Measurements from ENCODE around the gene ASIC2.
"Not testable (repeated sequence)": the region's sequence is repeated elsewhere in the genome, so short reads cannot be mapped to it uniquely, and the experiment has no call there.

ASIC2 gene

GRCh38 chr17:32988481-32989101 is 304.5 kb downstream of the ASIC2 start:
- H3K4me1 ChIP-seq (ENCODE audit: control insufficient read depth in 1 of 2, insufficient read depth in 2 of 2, low read length in 2 of 2) = no peaks in the 10 kb centered on the region
- no peak overlapping the region for H3K4me3 ChIP-seq (ENCODE audit: low read depth in 1 of 2, low read length in 2 of 2)
- H3K36me3 ChIP-seq (ENCODE audit: control insufficient read depth in 1 of 2, insufficient read depth in 2 of 2, low read length in 2 of 2) = no peaks in the 10 kb centered on the region
- H3K27ac ChIP-seq (ENCODE audit: low read length) = no peak overlapping the region
- peaks cover 0 to 3% of the 10 kb centered on the region in 2 donors for H3K9me3 ChIP-seq (ENCODE audit: control insufficient read depth in 1 of 2, low read length in 2 of 2)
- H3K27me3 ChIP-seq (ENCODE audit: low read depth, low read length) = no peaks in the 10 kb centered on the region

DNA sequence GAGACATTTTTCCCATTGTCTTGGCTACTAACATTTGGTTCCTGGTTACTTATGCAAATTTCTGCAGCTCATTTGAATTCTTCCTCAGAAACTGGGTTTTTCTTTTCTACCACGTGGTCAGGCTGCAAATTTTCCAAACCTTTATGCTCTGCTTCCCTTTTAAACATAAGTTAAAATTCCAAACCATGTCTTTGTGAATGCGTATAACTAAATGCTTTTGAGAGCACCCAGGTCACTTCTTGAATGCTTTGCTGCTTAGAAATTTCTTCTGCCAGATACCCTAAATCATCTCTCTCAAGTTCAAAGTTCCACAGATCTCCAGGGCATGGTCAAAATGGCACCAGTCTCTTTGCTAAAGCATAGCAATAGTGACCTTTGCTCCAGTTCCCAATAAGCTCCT is 305.2 kb downstream of the ASIC2 start:
- not testable (repeated sequence) for H3K4me1 ChIP-seq (ENCODE audit: control insufficient read depth in 1 of 2, insufficient read depth in 2 of 2, low read length in 2 of 2); H3K4me3 ChIP-seq (ENCODE audit: low read depth in 1 of 2, low read length in 2 of 2); H3K36me3 ChIP-seq (ENCODE audit: control insufficient read depth in 1 of 2, insufficient read depth in 2 of 2, low read length in 2 of 2); H3K27me3 ChIP-seq (ENCODE audit: low read depth, low read length); H3K9me3 ChIP-seq (ENCODE audit: control insufficient read depth in 1 of 2, low read length in 2 of 2); H3K27ac ChIP-seq (ENCODE audit: low read length)

DNA sequence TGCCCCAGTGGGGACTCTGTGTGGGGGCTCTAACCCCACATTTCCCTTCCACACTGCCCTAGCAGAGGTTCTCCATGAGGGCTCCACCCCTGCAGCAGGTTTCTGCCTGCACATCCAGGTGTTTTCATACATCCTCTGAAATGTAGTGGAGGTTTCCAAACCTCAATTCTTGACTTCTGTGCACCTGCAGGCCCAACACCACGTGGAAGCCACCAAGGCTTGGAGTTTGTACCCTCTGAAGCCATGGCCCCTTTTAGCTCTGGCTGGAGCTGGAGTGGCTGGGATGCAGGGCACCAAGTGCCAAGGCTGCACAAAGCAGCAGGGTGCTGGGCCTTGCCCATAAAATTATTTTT is 305.7 kb downstream of the ASIC2 start:
- not testable (repeated sequence) for H3K4me3 ChIP-seq (ENCODE audit: low read depth in 1 of 2, low read length in 2 of 2); H3K36me3 ChIP-seq (ENCODE audit: control insufficient read depth in 1 of 2, insufficient read depth in 2 of 2, low read length in 2 of 2); H3K4me1 ChIP-seq (ENCODE audit: control insufficient read depth in 1 of 2, insufficient read depth in 2 of 2, low read length in 2 of 2); H3K27me3 ChIP-seq (ENCODE audit: low read depth, low read length); H3K9me3 ChIP-seq (ENCODE audit: control insufficient read depth in 1 of 2, low read length in 2 of 2); H3K27ac ChIP-seq (ENCODE audit: low read length)

GRCh38 chr17:32985050-32985756 is 307.9 kb downstream of the ASIC2 start:
- Histone ChIP-seq H3K9me3 (ENCODE audit: control insufficient read depth in 1 of 2, low read length in 2 of 2) (peaks cover 0 to 3% of the 10 kb centered on the region in 2 donors), H3K4me3 (ENCODE audit: low read depth in 1 of 2, low read length in 2 of 2) (no peak overlapping the region), H3K27ac (ENCODE audit: low read length) (no peak overlapping the region), H3K27me3 (ENCODE audit: low read depth, low read length) (no peaks in the 10 kb centered on the region), H3K4me1 (ENCODE audit: control insufficient read depth in 1 of 2, insufficient read depth in 2 of 2, low read length in 2 of 2) (no peaks in the 10 kb centered on the region), H3K36me3 (ENCODE audit: control insufficient read depth in 1 of 2, insufficient read depth in 2 of 2, low read length in 2 of 2) (no peaks in the 10 kb centered on the region)

DNA sequence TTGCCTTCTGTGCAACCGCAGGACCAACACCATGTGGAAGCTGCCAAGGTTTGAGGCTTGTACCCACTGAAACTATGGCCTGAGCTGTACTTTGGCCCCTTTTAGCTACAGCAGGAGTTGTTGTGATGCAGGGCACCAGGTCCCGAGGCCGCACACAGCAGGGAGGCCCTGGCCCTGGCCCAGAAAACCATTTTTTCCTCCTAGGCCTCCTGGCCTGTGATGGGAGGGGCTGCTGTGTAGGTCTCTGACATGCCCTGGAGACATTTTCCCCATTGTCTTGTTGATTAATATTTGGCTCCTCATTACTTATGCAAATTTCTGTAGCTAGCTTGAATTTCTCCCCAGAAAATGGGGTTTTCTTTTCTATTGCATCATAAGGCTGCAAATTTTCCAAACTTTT is 311.5 kb downstream of the ASIC2 start:
- not testable (repeated sequence) for H3K27me3 ChIP-seq (ENCODE audit: low read depth, low read length); H3K9me3 ChIP-seq (ENCODE audit: control insufficient read depth in 1 of 2, low read length in 2 of 2); H3K4me1 ChIP-seq (ENCODE audit: control insufficient read depth in 1 of 2, insufficient read depth in 2 of 2, low read length in 2 of 2)

GRCh38 chr17:32980230-32980629 is 312.9 kb downstream of the ASIC2 start:
- H3K9me3 ChIP-seq (ENCODE audit: control insufficient read depth in 1 of 2, low read length in 2 of 2) = no peaks in the 10 kb centered on the region
- no peaks in the 10 kb centered on the region for H3K36me3 ChIP-seq (ENCODE audit: control insufficient read depth in 1 of 2, insufficient read depth in 2 of 2, low read length in 2 of 2)
- H3K4me3 ChIP-seq (ENCODE audit: low read depth in 1 of 2, low read length in 2 of 2) = no peak overlapping the region
- H3K27me3 ChIP-seq (ENCODE audit: low read depth, low read length) = no peaks in the 10 kb centered on the region
- H3K27ac ChIP-seq (ENCODE audit: low read length) = no peak overlapping the region
- H3K4me1 ChIP-seq (ENCODE audit: control insufficient read depth in 1 of 2, insufficient read depth in 2 of 2, low read length in 2 of 2) = no peaks in the 10 kb centered on the region

More for the DNA sequence above, 311.5 kb downstream of the ASIC2 start:
- H3K4me3 ChIP-seq (ENCODE audit: low read depth in 1 of 2, low read length in 2 of 2); H3K36me3 ChIP-seq (ENCODE audit: control insufficient read depth in 1 of 2, insufficient read depth in 2 of 2, low read length in 2 of 2); H3K27ac ChIP-seq (ENCODE audit: low read length): not testable (repeated sequence)

DNA sequence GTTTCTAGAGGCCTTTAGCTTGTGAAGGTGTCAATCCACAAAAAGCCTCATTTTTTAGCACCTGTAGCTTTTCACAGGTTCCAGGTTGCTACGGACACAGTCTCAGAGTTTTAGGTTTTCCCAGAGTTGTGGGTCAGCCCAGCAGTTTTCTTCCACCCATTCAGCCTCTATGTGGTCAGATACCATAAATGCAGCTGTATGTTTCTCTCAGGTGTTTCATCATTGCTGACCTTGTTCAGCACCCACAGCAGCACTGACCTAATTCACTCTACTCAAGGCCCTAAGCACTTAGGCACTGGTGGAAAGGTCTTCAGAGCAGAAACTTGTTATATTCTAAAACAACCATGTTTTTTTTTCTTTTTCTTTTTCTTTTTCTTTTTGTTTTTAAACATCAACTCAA is 316.5 kb downstream of the ASIC2 start:
- Histone ChIP-seq H3K4me1 (ENCODE audit: control insufficient read depth in 1 of 2, insufficient read depth in 2 of 2, low read length in 2 of 2) (no peaks in the 10 kb centered on the region), H3K27ac (ENCODE audit: low read length) (no peak overlapping the region), H3K27me3 (ENCODE audit: low read depth, low read length) (no peaks in the 10 kb centered on the region), H3K9me3 (ENCODE audit: control insufficient read depth in 1 of 2, low read length in 2 of 2) (no peaks in the 10 kb centered on the region), H3K4me3 (ENCODE audit: low read depth in 1 of 2, low read length in 2 of 2) (no peak overlapping the region), H3K36me3 (ENCODE audit: control insufficient read depth in 1 of 2, insufficient read depth in 2 of 2, low read length in 2 of 2) (no peaks in the 10 kb centered on the region)

DNA sequence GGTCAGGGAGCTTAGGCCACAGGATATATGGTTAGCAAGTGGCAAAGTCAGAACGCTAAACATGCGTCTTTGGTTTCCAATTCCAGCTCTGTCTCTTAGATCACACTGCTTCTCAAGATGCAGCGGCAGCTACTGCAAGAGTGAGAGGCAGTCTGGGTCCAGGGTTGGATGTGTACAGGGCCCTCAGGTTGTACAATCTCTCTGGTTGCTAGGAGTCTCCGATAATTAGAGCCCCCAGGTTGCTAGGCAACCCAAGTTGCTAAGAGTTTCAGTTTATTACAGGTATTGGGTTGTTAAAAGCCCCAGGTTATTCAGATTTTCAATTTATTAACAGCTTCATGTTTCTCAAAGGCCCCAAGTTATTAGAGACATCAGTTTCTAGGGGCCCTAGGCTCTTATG is 317.0 kb downstream of the ASIC2 start:
- H3K36me3 ChIP-seq (ENCODE audit: control insufficient read depth in 1 of 2, insufficient read depth in 2 of 2, low read length in 2 of 2) = no peaks in the 10 kb centered on the region
- no peaks in the 10 kb centered on the region for H3K27me3 ChIP-seq (ENCODE audit: low read depth, low read length)
- H3K27ac ChIP-seq (ENCODE audit: low read length) = no peak overlapping the region
- no peak overlapping the region for H3K4me3 ChIP-seq (ENCODE audit: low read depth in 1 of 2, low read length in 2 of 2)
- no peaks in the 10 kb centered on the region for H3K9me3 ChIP-seq (ENCODE audit: control insufficient read depth in 1 of 2, low read length in 2 of 2)
- no peaks in the 10 kb centered on the region for H3K4me1 ChIP-seq (ENCODE audit: control insufficient read depth in 1 of 2, insufficient read depth in 2 of 2, low read length in 2 of 2)

GRCh38 chr17:32971171-32971570 is 321.9 kb downstream of the ASIC2 start:
- H3K27ac ChIP-seq (ENCODE audit: low read length) = no peak overlapping the region
- H3K4me3 ChIP-seq (ENCODE audit: low read depth in 1 of 2, low read length in 2 of 2) = no peak overlapping the region
- H3K36me3 ChIP-seq (ENCODE audit: control insufficient read depth in 1 of 2, insufficient read depth in 2 of 2, low read length in 2 of 2) = no peaks in the 10 kb centered on the region
- no peaks in the 10 kb centered on the region for H3K9me3 ChIP-seq (ENCODE audit: control insufficient read depth in 1 of 2, low read length in 2 of 2)
- no peaks in the 10 kb centered on the region for H3K27me3 ChIP-seq (ENCODE audit: low read depth, low read length)
- no peaks in the 10 kb centered on the region for H3K4me1 ChIP-seq (ENCODE audit: control insufficient read depth in 1 of 2, insufficient read depth in 2 of 2, low read length in 2 of 2)

GRCh38 chr17:32970281-32970680 is 322.8 kb downstream of the ASIC2 start:
- H3K4me3 ChIP-seq (ENCODE audit: low read depth in 1 of 2, low read length in 2 of 2) = no peak overlapping the region
- no peaks in the 10 kb centered on the region for H3K9me3 ChIP-seq (ENCODE audit: control insufficient read depth in 1 of 2, low read length in 2 of 2)
- H3K4me1 ChIP-seq (ENCODE audit: control insufficient read depth in 1 of 2, insufficient read depth in 2 of 2, low read length in 2 of 2) = no peaks in the 10 kb centered on the region
- H3K27me3 ChIP-seq (ENCODE audit: low read depth, low read length) = no peaks in the 10 kb centered on the region
- H3K36me3 ChIP-seq (ENCODE audit: control insufficient read depth in 1 of 2, insufficient read depth in 2 of 2, low read length in 2 of 2) = no peaks in the 10 kb centered on the region
- H3K27ac ChIP-seq (ENCODE audit: low read length) = no peak overlapping the region

DNA sequence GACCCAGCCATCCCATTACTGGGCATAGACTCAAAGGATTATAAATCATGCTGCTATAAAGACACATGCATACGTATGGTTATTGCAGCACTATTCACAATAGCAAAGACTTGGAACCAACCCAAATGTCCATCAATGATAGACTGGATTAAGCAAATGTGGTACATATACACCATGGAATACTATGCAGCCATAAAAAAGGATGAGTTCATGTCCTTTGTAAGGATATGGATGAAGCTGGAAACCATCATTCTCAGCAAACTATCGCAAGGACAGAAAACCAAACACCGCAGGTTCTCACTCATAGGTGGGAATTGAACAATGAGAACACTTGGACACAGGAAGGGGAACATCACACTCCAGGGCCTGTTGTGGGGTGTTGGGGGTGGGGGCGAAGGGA is 323.9 kb downstream of the ASIC2 start:
- not testable (repeated sequence) for H3K4me3 ChIP-seq (ENCODE audit: low read depth in 1 of 2, low read length in 2 of 2); H3K9me3 ChIP-seq (ENCODE audit: control insufficient read depth in 1 of 2, low read length in 2 of 2); H3K4me1 ChIP-seq (ENCODE audit: control insufficient read depth in 1 of 2, insufficient read depth in 2 of 2, low read length in 2 of 2); H3K27ac ChIP-seq (ENCODE audit: low read length); H3K36me3 ChIP-seq (ENCODE audit: control insufficient read depth in 1 of 2, insufficient read depth in 2 of 2, low read length in 2 of 2); H3K27me3 ChIP-seq (ENCODE audit: low read depth, low read length)

DNA sequence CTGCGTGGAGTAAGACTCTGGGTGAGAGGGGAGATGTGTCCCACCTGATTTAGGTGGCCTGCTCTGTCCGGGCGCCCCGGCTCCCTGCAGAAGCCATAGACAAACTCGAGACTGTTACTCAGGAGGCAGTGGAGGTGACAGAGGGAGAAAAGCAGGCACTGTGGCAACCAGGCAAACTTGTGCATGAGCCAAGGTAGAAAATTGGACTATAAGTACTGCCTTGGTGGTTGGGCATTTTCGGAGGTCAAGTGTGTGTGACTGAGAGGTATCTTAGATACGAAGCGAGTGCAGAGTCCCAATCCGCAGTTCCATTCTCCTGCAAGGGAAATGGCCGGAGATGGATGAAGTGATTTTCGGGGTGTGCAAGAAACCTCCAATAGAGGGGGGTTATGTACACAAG is 328.6 kb downstream of the ASIC2 start:
- Histone ChIP-seq H3K27ac (ENCODE audit: low read length) (no peak overlapping the region), H3K36me3 (ENCODE audit: control insufficient read depth in 1 of 2, insufficient read depth in 2 of 2, low read length in 2 of 2) (no peaks in the 10 kb centered on the region), H3K27me3 (ENCODE audit: low read depth, low read length) (no peaks in the 10 kb centered on the region)

More for the DNA sequence above, 328.6 kb downstream of the ASIC2 start:
- no peak overlapping the region for H3K4me3 ChIP-seq (ENCODE audit: low read depth in 1 of 2, low read length in 2 of 2)
- H3K4me1 ChIP-seq (ENCODE audit: control insufficient read depth in 1 of 2, insufficient read depth in 2 of 2, low read length in 2 of 2) = peaks cover 0 to 4% of the 10 kb centered on the region in 2 donors
- H3K9me3 ChIP-seq (ENCODE audit: control insufficient read depth in 1 of 2, low read length in 2 of 2) = no peaks in the 10 kb centered on the region

Data from muscle layer of duodenum (tissue), 2 donors.